Lung (tissue), 12 donors: Measurements from ENCODE around the gene PNPLA8. TPM values are rescaled to one million over a fixed set of nuclear protein-coding genes. Genes with fewer than 3 reads are reported as not detected.
A peak's percentile ranks its signal among the peaks of the same experiment; 100 is the strongest.

Experiments
- ATAC-seq: fragments of 200-7000 bp; cut with Tn5 transposase; one replicate; pipeline ENCODE4 v1.9.1; 2020; ENCODE audit warnings: moderate number of reproducible peaks; ENCODE audit not compliant: insufficient read depth, low FRiP score
- DNase-seq, 3 donors: peaks; one replicate each; pipeline ENCODE4 v3.0.0-alpha.2; 2013 to 2017
- H3K27ac ChIP-seq, 2 donors: one replicate each; pipeline ENCODE4 v1.5.1; 2013; ENCODE audit warnings: mild to moderate bottlenecking in 2 of 2, moderate library complexity in 2 of 2, control low read depth in 1 of 2, inconsistent platforms in 1 of 2, low read depth in 1 of 2, low read length in 1 of 2
- H3K27me3 ChIP-seq, 3 donors: one replicate each; pipeline ENCODE4 v1.5.1; 2013; ENCODE audit warnings: low read length in 2 of 3; ENCODE audit not compliant: control insufficient read depth in 3 of 3, insufficient read depth in 3 of 3
- H3K36me3 ChIP-seq, 4 donors: one replicate each; pipeline ENCODE4 v1.5.1; 2013; ENCODE audit warnings: low read length in 4 of 4, mild to moderate bottlenecking in 1 of 4, moderate library complexity in 1 of 4; ENCODE audit not compliant: control insufficient read depth in 4 of 4, insufficient read depth in 4 of 4
- H3K4me1 ChIP-seq, 5 donors: one replicate each; pipeline ENCODE4 v1.5.1; 2013; ENCODE audit warnings: low read length in 5 of 5, mild to moderate bottlenecking in 2 of 5, moderate library complexity in 1 of 5; ENCODE audit not compliant: control insufficient read depth in 5 of 5, insufficient read depth in 5 of 5
- H3K4me3 ChIP-seq: one replicate; pipeline ENCODE4 v1.5.1; 2013; ENCODE audit warnings: mild to moderate bottlenecking, control low read depth, moderate library complexity
- H3K9ac ChIP-seq, 2 donors: one replicate each; pipeline ENCODE4 v1.5.1; 2013; ENCODE audit warnings: low read length in 2 of 2, control low read depth in 1 of 2; ENCODE audit not compliant: insufficient read depth in 1 of 2
- H3K9me3 ChIP-seq, 4 donors: one replicate each; pipeline ENCODE4 v1.5.1; 2013; ENCODE audit warnings: low read length in 3 of 4, mild to moderate bottlenecking in 1 of 4, moderate library complexity in 1 of 4; ENCODE audit not compliant: control insufficient read depth in 4 of 4, insufficient read depth in 3 of 4
- WGBS, 2 donors: extraction: QIAGEN DNeasy Blood & Tissue Kit; methylation state at CpG; one replicate each; pipeline ENCODE4 v1.1.7; 2013; 5-methylcytosine and 5-hydroxymethylcytosine counted together
- polyA plus RNA-seq, 2 donors: library from polyadenylated mRNA; stranded (reverse); fragments of 200-250 nt; gene quantifications; one replicate each; pipeline ENCODE4 v1.2.1, GENCODE V29; 2013
- total RNA-seq, 2 donors: library from RNA; depleted of rRNA in 1 of 2; stranded (reverse); fragments of >200 nt in 1 of 2; gene quantifications; one replicate each; pipeline ENCODE4 v1.2.1, GENCODE V29; 2014 to 2021
- TF ChIP-seq, protein P1 (sequence below): IDR thresholded peaks from 2 replicates; pipeline ENCODE4 v1.5.1; 2012; ENCODE audit warnings: mild to moderate bottlenecking; ENCODE audit errors: control extremely low read depth, extremely low read depth
- donor health status: control.
- donor health status: control.
- donor health status: Bipolar disorder and iron deficiency.
- donor health status: healthy.
- donor health status: DM: yes; HTN: yes; CAD: no.

The PNPLA8 gene
- total and polyA plus RNA-seq, 4 donors, result 14.2 to 49.7 (median 25.4) TPM

DNA sequence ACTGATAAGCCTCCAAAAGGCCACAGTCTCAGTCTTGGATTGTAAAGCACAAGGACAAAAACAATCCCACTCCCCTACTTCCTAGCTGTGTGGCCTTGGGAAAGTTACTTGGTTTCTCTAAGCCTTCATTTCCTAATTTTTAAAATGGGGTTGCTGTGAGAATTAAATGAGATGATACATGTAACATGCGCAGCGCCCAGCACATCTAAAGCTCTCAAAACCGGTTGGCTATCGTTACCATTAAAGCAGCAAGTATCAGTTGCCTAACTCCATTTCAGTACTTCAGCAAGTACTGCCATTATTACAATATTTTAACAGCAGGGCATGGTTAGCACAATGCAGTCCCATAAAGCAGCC lies 71.6 kb downstream of the PNPLA8 start:
- Histone ChIP-seq H3K9me3 (no peaks in the 10 kb centered on the region), H3K36me3 (no peaks in the 10 kb centered on the region), H3K27ac (no peak overlapping the region), H3K4me3 (no peak overlapping the region), H3K4me1 (peaks cover 2 to 13% (median 3%) of the 10 kb centered on the region in 5 donors), H3K27me3 (peaks cover 13 to 49% (median 41%) of the 10 kb centered on the region in 3 donors), H3K9ac (no peak overlapping the region)
- ATAC-seq (no peak), DNase-seq (no peak)
- TF ChIP-seq, protein P1, sequence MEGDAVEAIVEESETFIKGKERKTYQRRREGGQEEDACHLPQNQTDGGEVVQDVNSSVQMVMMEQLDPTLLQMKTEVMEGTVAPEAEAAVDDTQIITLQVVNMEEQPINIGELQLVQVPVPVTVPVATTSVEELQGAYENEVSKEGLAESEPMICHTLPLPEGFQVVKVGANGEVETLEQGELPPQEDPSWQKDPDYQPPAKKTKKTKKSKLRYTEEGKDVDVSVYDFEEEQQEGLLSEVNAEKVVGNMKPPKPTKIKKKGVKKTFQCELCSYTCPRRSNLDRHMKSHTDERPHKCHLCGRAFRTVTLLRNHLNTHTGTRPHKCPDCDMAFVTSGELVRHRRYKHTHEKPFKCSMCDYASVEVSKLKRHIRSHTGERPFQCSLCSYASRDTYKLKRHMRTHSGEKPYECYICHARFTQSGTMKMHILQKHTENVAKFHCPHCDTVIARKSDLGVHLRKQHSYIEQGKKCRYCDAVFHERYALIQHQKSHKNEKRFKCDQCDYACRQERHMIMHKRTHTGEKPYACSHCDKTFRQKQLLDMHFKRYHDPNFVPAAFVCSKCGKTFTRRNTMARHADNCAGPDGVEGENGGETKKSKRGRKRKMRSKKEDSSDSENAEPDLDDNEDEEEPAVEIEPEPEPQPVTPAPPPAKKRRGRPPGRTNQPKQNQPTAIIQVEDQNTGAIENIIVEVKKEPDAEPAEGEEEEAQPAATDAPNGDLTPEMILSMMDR, result no peak
- WGBS, 2 donors, result 39 to 45% methylated on average over 4 of the region's 4 CpGs

DNA sequence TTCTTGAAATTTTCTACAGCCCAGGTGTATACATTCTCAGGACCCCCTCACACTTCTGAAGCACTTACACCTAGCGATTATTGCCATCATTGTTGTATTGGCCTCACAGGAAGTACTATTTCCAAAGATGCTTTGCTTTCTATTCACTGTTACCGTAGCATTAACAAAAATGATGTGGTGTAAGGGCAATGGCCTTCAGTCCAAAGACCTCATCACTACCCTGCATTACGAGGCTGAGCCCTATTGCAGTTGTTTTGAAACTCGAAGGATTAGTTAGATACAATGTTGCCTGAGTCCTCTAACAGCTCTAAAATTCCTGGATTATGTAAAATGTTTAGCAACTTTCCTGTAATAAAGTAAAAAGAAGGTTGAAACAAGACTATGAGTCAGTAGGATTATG lies 72.6 kb downstream of the PNPLA8 start:
- DNase-seq, result no peak
- H3K36me3 ChIP-seq, result no peaks in the 10 kb centered on the region
- peaks cover 13 to 46% (median 35%) of the 10 kb centered on the region in 3 donors for H3K27me3 ChIP-seq
- no peak overlapping the region for H3K4me3 ChIP-seq
- TF ChIP-seq, protein P1, result no peak
- H3K9ac ChIP-seq, result no peak overlapping the region
- no peaks in the 10 kb centered on the region for H3K9me3 ChIP-seq
- ATAC-seq, result no peak
- 78 to 90% methylated on average over 4 of the region's 4 CpGs for WGBS, 2 donors
- peaks cover 2 to 19% (median 10%) of the 10 kb centered on the region in 5 donors for H3K4me1 ChIP-seq
- H3K27ac ChIP-seq, result no peak overlapping the region

DNA sequence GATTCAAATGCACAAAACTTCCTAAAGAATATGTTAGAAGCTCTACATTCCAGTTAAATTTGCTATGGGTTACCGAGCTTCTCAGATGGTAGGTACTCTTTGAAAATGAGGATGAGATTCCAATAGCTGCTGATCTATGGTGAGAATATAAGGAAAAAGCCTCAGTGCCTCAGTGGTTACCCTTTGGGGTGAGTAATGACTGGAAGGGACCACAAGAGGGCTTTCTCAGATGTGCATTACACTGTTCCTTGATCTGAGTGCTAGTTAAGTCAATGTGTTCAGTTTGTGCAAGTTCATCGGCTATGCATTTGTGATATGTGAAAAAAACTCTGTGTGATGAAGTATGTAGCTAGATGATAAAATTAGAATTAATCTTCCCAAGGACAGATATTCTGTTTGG lies 73.2 kb downstream of the PNPLA8 start:
- Histone ChIP-seq H3K27ac (no peak overlapping the region), H3K36me3 (no peaks in the 10 kb centered on the region), H3K9me3 (no peaks in the 10 kb centered on the region), H3K9ac (no peak overlapping the region), H3K4me3 (no peak overlapping the region), H3K4me1 (peaks cover 2 to 19% (median 10%) of the 10 kb centered on the region in 5 donors), H3K27me3 (peaks cover 13 to 41% (median 30%) of the 10 kb centered on the region in 3 donors)
- ATAC-seq, result no peak
- TF ChIP-seq, protein P1, result no peak
- DNase-seq, result peak in 1 of 3 donors; percentile 33
- 67 to 71% methylated on average over 2 of the region's 2 CpGs for WGBS, 2 donors

DNA sequence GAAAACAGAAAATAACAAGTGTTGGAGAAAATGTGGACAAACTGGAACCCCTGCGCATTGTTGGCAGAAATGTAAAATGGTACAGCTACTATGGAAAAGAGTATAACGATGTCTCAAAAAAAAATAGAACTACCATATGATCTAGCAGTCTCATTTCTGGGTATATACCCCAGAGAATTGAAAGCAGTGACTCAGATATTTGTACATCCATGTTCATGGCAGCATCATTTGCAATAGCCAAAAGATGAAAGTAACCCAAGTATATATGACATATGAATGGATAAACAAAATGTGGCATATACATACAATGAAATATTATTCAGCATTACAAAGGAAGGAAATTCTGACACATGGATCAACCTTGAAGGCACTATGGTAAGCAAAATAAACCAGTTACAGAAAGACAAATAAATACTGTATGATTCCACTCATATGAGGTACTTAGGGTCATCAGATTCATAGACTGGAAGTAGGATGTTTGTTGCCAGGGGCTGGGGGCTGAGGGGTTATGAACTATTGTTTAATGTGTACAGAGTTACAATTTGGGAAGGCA lies 74.6 kb downstream of the PNPLA8 start:
- no peak overlapping the region for H3K27ac ChIP-seq
- peaks cover under 1 to 19% (median 10%) of the 10 kb centered on the region in 5 donors for H3K4me1 ChIP-seq
- DNase-seq, result no peak
- no peak for ATAC-seq
- no peak overlapping the region for H3K9ac ChIP-seq
- no peaks in the 10 kb centered on the region for H3K9me3 ChIP-seq
- H3K4me3 ChIP-seq, result no peak overlapping the region
- no peaks in the 10 kb centered on the region for H3K36me3 ChIP-seq
- H3K27me3 ChIP-seq, result peaks cover 6 to 30% (median 25%) of the 10 kb centered on the region in 3 donors
- WGBS, 2 donors, result 88 to 91% methylated on average over 2 of the region's 2 CpGs
- TF ChIP-seq, protein P1, result no peak
